Adipose tissue (tissue), 3 donors: Measurements from ENCODE around the gene KIR3DL1. TPM values are rescaled to one million over a fixed set of nuclear protein-coding genes. Genes with fewer than 3 reads are reported as not detected.

ENCODE experiments used
- H3K27ac ChIP-seq: one replicate; pipeline ENCODE4 v1.5.1; 2013; ENCODE audit warnings: low read depth, low read length
- WGBS, 3 donors: extraction: QIAGEN DNeasy Blood & Tissue Kit; methylation state at CpG; one replicate each; pipeline ENCODE4 v1.1.7; 2013; 5-methylcytosine and 5-hydroxymethylcytosine counted together
- polyA plus RNA-seq, 3 donors: library from polyadenylated mRNA; stranded (reverse); fragments of 200-250 nt; gene quantifications; one replicate each; pipeline ENCODE4 v1.2.3, GENCODE V29; 2013
- donor health status: healthy with polysubstance abuse.
- donor health status: Bipolar disorder and iron deficiency.
- donor health status: healthy.

The KIR3DL1 gene
- polyA plus RNA-seq, 3 donors: not detected

DNA sequence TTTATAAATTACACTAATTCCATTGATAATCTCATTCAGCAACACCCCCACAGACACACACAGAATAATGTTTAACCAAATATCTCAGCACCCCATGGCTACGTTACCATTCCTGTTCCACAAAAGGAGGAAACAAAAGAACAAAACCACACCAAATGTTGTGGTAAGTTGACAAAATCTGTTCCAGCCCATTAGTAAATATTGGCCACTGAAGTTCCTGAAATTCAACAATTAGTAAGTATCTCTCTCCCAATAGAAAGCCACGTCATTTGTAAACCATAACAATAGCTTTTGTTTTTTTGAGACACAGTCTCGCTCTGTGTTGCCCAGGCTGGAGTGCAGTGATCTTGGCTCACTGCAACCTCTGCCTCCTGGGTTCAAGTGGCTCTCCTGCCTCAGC, 55.4 kb downstream of the KIR3DL1 start:
- WGBS, 3 donors: 43 to 49% (median 49%) methylated on average over 3 of the region's 3 CpGs
- H3K27ac ChIP-seq: no peak overlapping the region

- H3K27ac ChIP-seq: no peak within 1 kb of the TSS
- WGBS, 3 donors: 44 to 69% (median 51%) methylated on average over 8 of the region's 8 CpGs
These were observed 57.7 kb downstream of the KIR3DL1 start, which contains the start of gene FCAR for GRCh38 chr19:54873990-54874389. TSS of gene FCAR (plus strand) at chr19:54874235. CDS start at chr19:54874290, 55 bp downstream.

DNA sequence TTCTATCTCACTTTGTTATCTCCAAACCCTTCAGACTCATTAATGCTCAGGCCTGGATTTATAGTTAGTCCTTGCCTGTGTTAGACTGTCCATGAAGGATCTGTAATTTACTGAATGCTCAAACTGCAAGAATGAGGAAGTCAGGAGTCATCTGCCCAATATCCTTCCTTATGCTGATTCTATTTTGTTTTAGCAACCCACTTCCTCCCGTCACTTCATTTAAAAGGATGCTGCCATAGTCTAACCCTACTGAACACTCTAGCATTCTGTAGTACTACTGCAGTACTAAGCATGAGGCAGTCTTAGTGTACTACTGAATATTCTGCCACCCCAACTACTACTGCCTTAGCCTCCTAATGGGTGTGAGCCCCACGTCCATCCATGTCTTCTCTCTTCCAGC, 59.2 kb downstream of the KIR3DL1 start:
- no peak overlapping the region for H3K27ac ChIP-seq
- 38 to 41% (median 40%) methylated on average over 2 of the region's 2 CpGs for WGBS, 3 donors

DNA sequence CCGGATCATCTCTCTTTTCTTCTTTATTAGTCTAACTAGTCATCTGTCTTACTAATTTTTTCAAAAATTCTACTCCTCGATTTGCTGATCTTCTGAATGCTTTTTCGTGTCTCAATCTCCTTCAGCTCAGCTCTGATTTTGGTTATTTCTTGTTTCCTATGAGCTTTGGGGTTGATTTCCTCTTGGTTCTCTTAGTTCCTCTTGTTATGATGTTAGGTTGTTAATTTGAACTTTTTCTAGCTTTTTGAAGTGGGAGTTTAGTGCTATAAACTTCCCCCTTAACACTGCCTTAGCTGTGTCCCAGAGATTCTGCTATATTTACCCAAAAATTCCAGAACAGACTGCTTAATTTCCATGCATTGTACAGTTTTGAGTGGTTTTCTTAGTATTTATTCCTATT, 61.2 kb downstream of the KIR3DL1 start:
- H3K27ac ChIP-seq: no peak overlapping the region
- WGBS, 3 donors: 41 to 53% (median 51%) methylated on average over 3 of the region's 3 CpGs

Other genes starting within 250 kb of the KIR3DL1 start
- gene LILRA2, start 242.7 kb upstream of the KIR3DL1 start, polyA plus RNA-seq: 1 to 10 TPM in 2 of 3 donors, under 1 TPM in 1; 0.68 to 7.9 (median 6.6) TPM
- 1 to 10 TPM in 2 of 3 donors, under 1 TPM in 1; 0.31 to 2.1 (median 1.3) TPM for gene LILRA1, start 222.8 kb upstream of the KIR3DL1 start, polyA plus RNA-seq
- 1 to 10 TPM; 1.3 to 6.1 (median 1.5) TPM for gene LILRB1, start 186.0 kb upstream of the KIR3DL1 start, polyA plus RNA-seq
- 1 to 10 TPM; 1.3 to 8.3 (median 5.8) TPM for gene LILRB4, start 153.5 kb upstream of the KIR3DL1 start, polyA plus RNA-seq
- gene KIR3DL3, start 92.0 kb upstream of the KIR3DL1 start, polyA plus RNA-seq: not detected
- under 1 TPM in 1 of 3 donors, not detected in 2; 0.04 TPM for gene KIR2DL3, start 78.0 kb upstream of the KIR3DL1 start, polyA plus RNA-seq
- gene KIR2DL1, start 46.7 kb upstream of the KIR3DL1 start, polyA plus RNA-seq: not detected
- gene KIR2DL4, start 12.9 kb upstream of the KIR3DL1 start, polyA plus RNA-seq: not detected
- gene KIR2DS4, start 16.2 kb downstream of the KIR3DL1 start, polyA plus RNA-seq: not detected
- under 1 TPM in 1 of 3 donors, not detected in 2; 0.06 TPM for gene KIR3DL2, start 34.0 kb downstream of the KIR3DL1 start, polyA plus RNA-seq
- gene FCAR, start 57.8 kb downstream of the KIR3DL1 start, polyA plus RNA-seq: 10 to 100 TPM in 1 of 3 donors, 1 to 10 TPM in 1, under 1 TPM in 1; 0.26 to 10.1 (median 7.5) TPM
- under 1 TPM in 2 of 3 donors, not detected in 1; 0.07 to 0.16 TPM for gene NCR1, start 89.7 kb downstream of the KIR3DL1 start, polyA plus RNA-seq
- not detected for gene NLRP7, start 131.1 kb downstream of the KIR3DL1 start, polyA plus RNA-seq
- 1 to 10 TPM in 2 of 3 donors, not detected in 1; 1.4 to 2.4 TPM for gene NLRP2, start 149.9 kb downstream of the KIR3DL1 start, polyA plus RNA-seq
- gene GP6, start 221.8 kb downstream of the KIR3DL1 start, polyA plus RNA-seq: under 1 TPM in 2 of 3 donors, not detected in 1; 0.21 to 0.30 TPM
- gene RDH13, start 246.7 kb downstream of the KIR3DL1 start, polyA plus RNA-seq: 10 to 100 TPM in 1 of 3 donors, 1 to 10 TPM in 2; 8.7 to 14.4 (median 9.6) TPM